ENCODE measurements around the gene BSN.

Gene BSN

GRCh38 chr3:49629451-49629850 lies 75.2 kb downstream of the BSN start:
- DNase-seq, result no peak

- DNase-seq, result no peak
Measured at GRCh38 chr3:49629866-49630265, 75.6 kb downstream of the BSN start.

DNA sequence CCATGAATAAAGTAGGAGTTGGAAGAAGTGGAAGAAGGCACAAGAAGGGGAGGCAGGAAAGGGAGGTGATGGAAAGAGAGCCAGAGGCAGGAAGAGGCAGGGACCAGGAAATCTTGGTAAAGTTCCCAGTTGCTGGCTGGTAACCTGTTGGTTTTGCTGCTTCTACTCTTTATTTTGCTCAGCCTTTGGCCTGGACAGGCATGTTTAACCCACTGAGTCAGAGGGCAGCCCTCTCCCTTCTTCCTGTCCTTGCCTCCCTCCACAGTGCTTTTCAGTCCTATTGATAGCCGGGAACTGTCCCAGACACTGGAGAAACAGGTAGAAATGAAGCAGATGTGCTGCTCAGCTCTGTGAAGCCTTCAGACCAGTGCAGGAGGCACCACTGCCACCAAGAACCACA lies 76.5 kb downstream of the BSN start:
- no peak for DNase-seq

GRCh38 chr3:49634736-49635135 lies 80.5 kb downstream of the BSN start:
- no peak for DNase-seq

- DNase-seq, result no peak
Measured at GRCh38 chr3:49636883-49637609, 82.8 kb downstream of the BSN start.

DNA sequence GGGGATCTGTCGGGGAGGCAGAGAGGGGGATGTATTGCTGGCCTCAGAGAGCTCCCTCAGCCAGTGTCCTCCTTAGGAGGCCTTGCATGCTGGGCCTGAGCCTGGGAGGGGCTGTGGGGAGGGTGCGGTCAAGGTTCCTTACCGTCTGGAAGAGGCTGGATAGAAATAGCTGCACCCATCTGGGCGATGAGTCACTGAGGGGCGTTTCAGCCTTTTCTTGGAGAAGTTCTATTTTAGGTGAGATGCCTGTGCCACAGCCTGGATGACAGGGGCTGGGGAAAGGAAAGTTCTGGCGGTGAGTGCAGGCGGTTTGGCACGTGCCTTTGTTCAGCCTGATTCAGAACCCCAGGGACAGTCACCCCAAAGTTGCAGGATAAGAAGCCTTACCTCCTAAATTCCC lies 84.2 kb downstream of the BSN start:
- DNase-seq, result no peak

- no peak for DNase-seq
Measured at GRCh38 chr3:49639551-49639950, 85.3 kb downstream of the BSN start.

DNA sequence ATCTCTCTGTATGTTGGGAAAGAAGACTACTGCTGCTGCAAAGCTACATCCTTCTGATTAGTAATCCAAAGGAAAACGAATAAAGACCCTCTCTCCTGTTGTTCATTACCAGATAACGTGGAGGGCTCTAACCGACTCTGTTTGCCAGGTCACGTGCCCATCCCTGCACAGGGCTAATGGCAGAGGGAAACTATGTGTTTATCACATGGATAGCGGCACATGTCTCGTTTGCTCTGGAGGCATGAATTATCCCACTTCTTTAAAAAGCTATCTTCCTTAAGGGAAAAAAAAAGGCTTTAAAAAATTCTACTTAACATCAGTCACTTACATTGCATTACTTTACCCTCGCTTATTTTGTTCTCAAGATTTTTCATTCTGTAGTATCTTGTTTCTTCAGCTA lies 87.0 kb downstream of the BSN start:
- no peak for DNase-seq

DNA sequence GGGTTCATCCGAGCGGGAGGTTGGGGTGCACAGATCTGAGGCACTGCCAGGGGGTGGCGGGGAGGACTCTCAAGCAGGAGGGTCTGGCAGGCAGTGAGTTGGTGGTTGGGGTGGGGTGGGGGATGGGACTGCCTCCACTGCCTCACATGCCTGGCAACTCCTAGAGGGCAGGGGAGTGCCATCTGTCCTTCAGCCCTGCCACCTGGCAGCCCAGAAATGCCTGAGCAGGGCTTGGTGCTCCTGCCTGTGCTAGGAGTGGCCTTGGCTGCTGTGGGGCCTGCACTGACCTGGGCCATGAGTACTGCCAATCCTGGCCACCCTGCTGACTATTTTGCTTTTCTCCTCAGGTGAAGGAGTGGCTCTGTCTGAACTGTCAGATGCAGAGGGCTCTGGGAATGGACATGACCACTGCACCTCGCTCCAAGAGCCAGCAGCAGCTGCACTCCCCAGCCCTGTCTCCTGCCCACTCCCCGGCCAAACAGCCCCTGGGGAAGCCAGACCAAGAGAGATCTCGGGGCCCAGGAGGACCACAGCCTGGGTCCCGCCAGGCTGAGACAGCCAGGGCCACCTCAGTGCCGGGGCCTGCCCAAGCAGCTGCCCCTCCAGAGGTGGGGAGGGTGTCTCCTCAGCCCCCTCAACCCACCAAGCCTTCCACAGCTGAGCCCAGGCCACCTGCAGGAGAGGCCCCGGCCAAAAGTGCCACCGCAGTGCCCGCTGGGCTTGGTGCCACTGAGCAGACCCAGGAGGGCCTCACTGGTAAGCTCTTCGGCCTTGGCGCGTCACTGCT lies 87.8 kb downstream of the BSN start:
- DNase-seq, result no peak

GRCh38 chr3:49642708-49643145 lies 88.5 kb downstream of the BSN start:
- no peak for DNase-seq

- no peak for DNase-seq
Measured at GRCh38 chr3:49644684-49645083, 90.4 kb downstream of the BSN start.

DNA sequence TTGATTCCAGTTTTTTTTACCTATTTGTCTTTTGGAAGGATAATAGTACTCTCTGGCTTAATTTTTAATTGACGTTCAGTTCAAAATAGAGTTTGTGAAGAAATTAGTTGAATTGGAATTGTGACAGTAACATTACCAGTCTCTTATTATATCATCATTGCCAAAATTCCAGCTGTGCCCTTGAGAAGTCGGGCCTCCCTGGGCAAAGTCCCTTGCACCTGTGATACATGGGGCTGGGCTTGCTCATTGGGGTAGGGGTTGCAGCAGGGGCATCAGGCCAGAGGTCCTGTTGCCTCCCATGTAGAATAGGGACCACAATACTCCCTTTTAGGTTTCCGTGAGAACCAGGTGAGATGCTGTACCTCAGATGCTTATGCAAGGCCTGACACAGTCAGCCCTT lies 92.0 kb downstream of the BSN start:
- DNase-seq, result no peak

- no peak for DNase-seq
Measured at GRCh38 chr3:49647741-49648140, 93.5 kb downstream of the BSN start.

- DNase-seq, result no peak
Measured at GRCh38 chr3:49648354-49649019, 94.2 kb downstream of the BSN start.

GRCh38 chr3:49649576-49649975 lies 95.3 kb downstream of the BSN start:
- DNase-seq, result no peak

DNA sequence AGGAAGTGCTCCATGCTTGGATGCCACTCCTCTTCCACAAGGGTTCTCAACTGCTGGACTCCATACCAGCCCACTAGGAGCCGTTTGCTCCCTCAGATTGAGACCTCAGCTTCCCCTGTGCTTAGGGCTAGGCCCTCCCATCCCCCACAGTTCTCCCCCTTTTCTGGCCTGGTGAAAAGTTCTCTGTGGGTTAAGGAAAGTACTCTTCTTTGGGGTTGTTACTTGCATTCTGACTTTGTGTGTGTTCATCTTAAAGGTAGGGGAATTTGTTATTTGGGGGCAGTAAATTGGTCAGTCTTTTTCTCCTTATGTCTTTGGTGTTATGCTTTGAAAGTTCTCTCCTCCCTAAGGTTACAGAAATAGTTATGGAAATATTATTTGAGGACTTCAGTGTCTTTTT lies 95.9 kb downstream of the BSN start:
- no peak for DNase-seq

DNA sequence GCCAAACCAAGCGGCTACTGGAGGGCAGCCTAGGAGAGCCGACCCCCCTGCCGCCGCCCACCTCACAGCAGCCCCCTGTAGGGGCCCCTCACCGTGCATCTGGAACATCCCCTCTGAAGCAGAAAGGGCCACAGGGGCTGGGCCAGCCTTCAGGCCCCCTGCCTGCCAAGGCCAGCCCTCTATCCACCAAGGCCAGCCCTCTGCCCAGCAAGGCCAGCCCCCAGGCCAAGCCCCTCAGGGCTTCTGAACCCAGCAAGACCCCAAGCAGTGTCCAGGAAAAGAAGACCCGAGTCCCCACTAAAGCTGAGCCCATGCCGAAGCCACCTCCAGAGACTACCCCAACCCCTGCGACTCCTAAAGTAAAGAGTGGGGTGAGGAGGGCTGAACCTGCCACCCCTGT lies 96.4 kb downstream of the BSN start:
- DNase-seq, result no peak

DNA sequence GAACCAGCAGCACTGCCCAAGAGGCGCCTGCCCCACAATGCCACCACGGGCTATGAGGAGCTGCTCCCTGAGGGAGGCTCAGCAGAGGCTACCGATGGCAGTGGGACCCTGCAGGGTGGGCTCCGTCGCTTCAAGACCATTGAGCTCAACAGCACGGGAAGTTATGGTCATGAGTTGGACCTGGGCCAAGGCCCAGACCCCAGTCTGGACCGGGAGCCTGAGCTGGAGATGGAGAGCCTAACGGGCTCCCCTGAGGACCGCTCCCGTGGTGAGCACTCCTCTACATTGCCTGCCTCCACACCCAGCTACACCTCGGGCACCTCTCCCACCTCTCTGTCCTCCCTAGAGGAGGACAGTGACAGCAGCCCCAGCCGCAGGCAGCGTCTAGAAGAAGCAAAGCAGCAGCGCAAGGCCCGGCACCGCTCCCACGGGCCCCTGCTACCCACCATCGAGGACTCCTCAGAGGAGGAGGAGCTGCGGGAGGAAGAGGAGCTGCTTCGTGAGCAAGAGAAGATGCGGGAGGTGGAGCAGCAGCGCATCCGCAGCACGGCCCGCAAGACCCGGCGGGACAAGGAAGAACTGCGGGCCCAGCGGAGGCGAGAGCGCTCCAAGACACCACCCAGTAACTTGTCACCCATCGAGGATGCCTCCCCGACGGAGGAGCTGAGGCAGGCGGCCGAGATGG lies 98.1 kb downstream of the BSN start:
- no peak for DNase-seq

DNA sequence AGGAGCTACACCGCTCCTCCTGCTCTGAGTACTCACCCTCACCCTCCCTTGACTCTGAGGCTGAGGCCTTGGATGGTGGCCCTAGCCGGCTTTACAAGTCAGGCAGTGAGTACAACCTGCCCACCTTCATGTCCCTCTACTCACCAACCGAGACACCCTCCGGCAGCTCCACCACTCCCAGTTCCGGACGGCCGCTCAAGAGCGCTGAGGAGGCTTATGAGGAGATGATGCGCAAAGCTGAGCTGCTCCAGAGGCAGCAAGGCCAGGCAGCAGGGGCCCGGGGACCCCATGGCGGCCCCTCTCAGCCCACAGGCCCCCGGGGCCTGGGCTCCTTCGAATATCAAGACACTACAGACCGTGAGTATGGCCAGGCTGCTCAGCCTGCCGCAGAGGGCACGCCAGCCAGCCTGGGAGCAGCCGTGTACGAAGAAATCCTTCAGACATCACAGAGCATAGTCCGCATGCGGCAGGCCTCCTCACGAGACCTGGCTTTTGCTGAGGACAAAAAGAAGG lies 98.7 kb downstream of the BSN start:
- no peak for DNase-seq

DNA sequence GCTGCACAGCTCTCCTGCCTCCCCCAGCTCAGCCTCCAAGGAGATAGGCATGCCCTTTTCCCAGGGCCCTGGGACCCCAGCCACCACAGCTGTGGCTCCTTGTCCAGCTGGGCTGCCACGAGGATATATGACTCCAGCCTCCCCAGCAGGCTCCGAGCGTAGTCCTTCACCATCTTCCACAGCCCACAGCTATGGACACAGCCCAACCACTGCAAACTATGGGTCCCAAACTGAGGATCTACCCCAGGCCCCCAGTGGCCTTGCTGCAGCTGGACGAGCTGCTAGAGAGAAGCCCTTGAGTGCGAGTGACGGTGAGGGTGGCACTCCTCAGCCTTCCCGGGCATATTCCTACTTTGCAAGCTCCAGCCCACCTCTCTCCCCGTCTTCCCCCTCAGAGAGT lies 99.3 kb downstream of the BSN start:
- no peak for DNase-seq

- no peak for DNase-seq
Measured at GRCh38 chr3:49654176-49654825, 100.0 kb downstream of the BSN start.

DNA sequence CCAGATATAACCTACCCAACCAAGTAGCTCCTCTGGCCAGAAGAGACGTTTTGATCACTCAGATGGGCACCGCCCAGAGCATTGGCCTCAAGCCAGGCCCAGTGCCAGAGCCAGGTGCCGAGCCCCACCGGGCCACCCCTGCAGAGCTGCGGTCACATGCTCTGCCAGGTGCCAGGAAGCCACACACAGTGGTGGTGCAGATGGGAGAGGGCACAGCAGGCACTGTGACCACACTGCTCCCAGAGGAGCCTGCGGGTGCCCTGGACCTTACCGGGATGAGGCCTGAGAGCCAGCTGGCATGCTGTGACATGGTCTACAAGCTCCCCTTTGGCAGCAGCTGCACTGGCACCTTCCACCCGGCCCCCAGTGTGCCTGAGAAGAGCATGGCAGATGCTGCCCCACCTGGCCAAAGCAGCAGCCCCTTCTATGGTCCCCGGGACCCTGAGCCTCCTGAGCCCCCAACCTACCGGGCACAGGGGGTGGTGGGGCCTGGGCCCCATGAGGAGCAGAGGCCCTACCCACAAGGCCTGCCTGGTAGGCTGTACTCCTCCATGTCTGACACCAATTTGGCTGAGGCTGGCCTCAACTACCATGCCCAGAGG lies 100.8 kb downstream of the BSN start:
- no peak for DNase-seq
